ENCODE measurements around the gene POLR2J3. TPM values are rescaled to one million over a fixed set of nuclear protein-coding genes. Genes with fewer than 3 reads are reported as not detected.
"Not testable (repeated sequence)": the region's sequence is repeated elsewhere in the genome, so short reads cannot be mapped to it uniquely, and the experiment has no call there.

Gene POLR2J3
- total and polyA plus RNA-seq, 4 experiments from 2014 or later: 21.0 to 119 (median 76.5) TPM

GRCh38 chr7:102611675-102612325 lies 39.4 kb upstream of the POLR2J3 start:
- H3K4me3 ChIP-seq (ENCODE audit: low read length in 2 of 2); H3K27me3 ChIP-seq (ENCODE audit: insufficient read depth, low read length); H3K27me3 Mint-ChIP-seq; CTCF ChIA-PET (ENCODE audit: partially characterized antibody); H3K36me3 ChIP-seq (ENCODE audit: insufficient read depth, low read length); intact Hi-C loops (cut with micrococcal nuclease); H3K9me3 Mint-ChIP-seq; H3K4me3 Mint-ChIP-seq; H3K27ac ChIP-seq (ENCODE audit: low read depth, low read length); DNase-seq; H3K4me1 Mint-ChIP-seq; H3K9me3 ChIP-seq (ENCODE audit: control insufficient read depth in 1 of 2, low read length in 2 of 2); POLR2A ChIA-PET (ENCODE audit: partially characterized antibody); H3K36me3 Mint-ChIP-seq; H3K4me1 ChIP-seq (ENCODE audit: insufficient read depth, low read length): not testable (repeated sequence)
- peak overlapping the region in 1 of 7 donors; percentile 47 for H3K27ac Mint-ChIP-seq

GRCh38 chr7:102611013-102611674 lies 38.8 kb upstream of the POLR2J3 start:
- DNase-seq; H3K27ac ChIP-seq (ENCODE audit: low read depth, low read length); CTCF ChIA-PET (ENCODE audit: partially characterized antibody); H3K4me1 Mint-ChIP-seq; H3K27me3 Mint-ChIP-seq; H3K4me3 ChIP-seq (ENCODE audit: low read length in 2 of 2); H3K9me3 ChIP-seq (ENCODE audit: control insufficient read depth in 1 of 2, low read length in 2 of 2); H3K36me3 Mint-ChIP-seq; H3K36me3 ChIP-seq (ENCODE audit: insufficient read depth, low read length); POLR2A ChIA-PET (ENCODE audit: partially characterized antibody); H3K27me3 ChIP-seq (ENCODE audit: insufficient read depth, low read length); H3K4me3 Mint-ChIP-seq; H3K27ac Mint-ChIP-seq; H3K9me3 Mint-ChIP-seq; intact Hi-C loops (cut with micrococcal nuclease); H3K4me1 ChIP-seq (ENCODE audit: insufficient read depth, low read length): not testable (repeated sequence)

- H3K9me3 ChIP-seq (ENCODE audit: control insufficient read depth in 1 of 2, low read length in 2 of 2); H3K4me3 ChIP-seq (ENCODE audit: low read length in 2 of 2); H3K9me3 Mint-ChIP-seq; H3K4me1 Mint-ChIP-seq; intact Hi-C loops (cut with micrococcal nuclease); H3K27me3 ChIP-seq (ENCODE audit: insufficient read depth, low read length); H3K27ac ChIP-seq (ENCODE audit: low read depth, low read length); DNase-seq; H3K4me1 ChIP-seq (ENCODE audit: insufficient read depth, low read length); CTCF ChIA-PET (ENCODE audit: partially characterized antibody); H3K36me3 ChIP-seq (ENCODE audit: insufficient read depth, low read length); H3K36me3 Mint-ChIP-seq; H3K27ac Mint-ChIP-seq; POLR2A ChIA-PET (ENCODE audit: partially characterized antibody); H3K27me3 Mint-ChIP-seq: not testable (repeated sequence)
- H3K4me3 Mint-ChIP-seq: peak overlapping the region in 2 of 8 donors; percentile 32 to 52
These were observed 38.1 kb upstream of the POLR2J3 start for GRCh38 chr7:102610441-102610840.

GRCh38 chr7:102609734-102610133 lies 37.4 kb upstream of the POLR2J3 start:
- intact Hi-C loops (cut with micrococcal nuclease); H3K27ac Mint-ChIP-seq; H3K27me3 ChIP-seq (ENCODE audit: insufficient read depth, low read length); H3K27ac ChIP-seq (ENCODE audit: low read depth, low read length); DNase-seq; CTCF ChIA-PET (ENCODE audit: partially characterized antibody); H3K9me3 Mint-ChIP-seq; H3K36me3 ChIP-seq (ENCODE audit: insufficient read depth, low read length); POLR2A ChIA-PET (ENCODE audit: partially characterized antibody); H3K4me3 ChIP-seq (ENCODE audit: low read length in 2 of 2); H3K27me3 Mint-ChIP-seq; H3K4me1 Mint-ChIP-seq; H3K36me3 Mint-ChIP-seq; H3K4me3 Mint-ChIP-seq; H3K9me3 ChIP-seq (ENCODE audit: control insufficient read depth in 1 of 2, low read length in 2 of 2); H3K4me1 ChIP-seq (ENCODE audit: insufficient read depth, low read length): not testable (repeated sequence)

- not testable (repeated sequence) for H3K27me3 Mint-ChIP-seq
These were observed 34.5 kb upstream of the POLR2J3 start for GRCh38 chr7:102606848-102607247.

GRCh38 chr7:102604431-102605145 lies 32.2 kb upstream of the POLR2J3 start:
- H3K27ac Mint-ChIP-seq; POLR2A ChIA-PET (ENCODE audit: partially characterized antibody); H3K4me3 ChIP-seq (ENCODE audit: low read length in 2 of 2); H3K36me3 Mint-ChIP-seq; H3K27me3 ChIP-seq (ENCODE audit: insufficient read depth, low read length); intact Hi-C loops (cut with micrococcal nuclease); H3K4me1 ChIP-seq (ENCODE audit: insufficient read depth, low read length); H3K9me3 Mint-ChIP-seq; H3K4me3 Mint-ChIP-seq; H3K9me3 ChIP-seq (ENCODE audit: control insufficient read depth in 1 of 2, low read length in 2 of 2); H3K27ac ChIP-seq (ENCODE audit: low read depth, low read length); H3K4me1 Mint-ChIP-seq; H3K27me3 Mint-ChIP-seq; CTCF ChIA-PET (ENCODE audit: partially characterized antibody); DNase-seq; H3K36me3 ChIP-seq (ENCODE audit: insufficient read depth, low read length): not testable (repeated sequence)

More at GRCh38 chr7:102606848-102607247, 34.5 kb upstream of the POLR2J3 start:
- H3K4me3 Mint-ChIP-seq; H3K9me3 ChIP-seq (ENCODE audit: control insufficient read depth in 1 of 2, low read length in 2 of 2); H3K36me3 Mint-ChIP-seq; H3K4me1 ChIP-seq (ENCODE audit: insufficient read depth, low read length); intact Hi-C loops (cut with micrococcal nuclease); H3K4me3 ChIP-seq (ENCODE audit: low read length in 2 of 2); CTCF ChIA-PET (ENCODE audit: partially characterized antibody); H3K27ac Mint-ChIP-seq; DNase-seq; H3K27me3 ChIP-seq (ENCODE audit: insufficient read depth, low read length); H3K4me1 Mint-ChIP-seq; H3K9me3 Mint-ChIP-seq; H3K27ac ChIP-seq (ENCODE audit: low read depth, low read length); POLR2A ChIA-PET (ENCODE audit: partially characterized antibody); H3K36me3 ChIP-seq (ENCODE audit: insufficient read depth, low read length): not testable (repeated sequence)

- H3K9me3 Mint-ChIP-seq; H3K9me3 ChIP-seq (ENCODE audit: control insufficient read depth in 1 of 2, low read length in 2 of 2); H3K4me3 Mint-ChIP-seq; H3K27me3 ChIP-seq (ENCODE audit: insufficient read depth, low read length); H3K4me1 ChIP-seq (ENCODE audit: insufficient read depth, low read length); H3K27ac ChIP-seq (ENCODE audit: low read depth, low read length); H3K27ac Mint-ChIP-seq; H3K27me3 Mint-ChIP-seq; H3K4me1 Mint-ChIP-seq; intact Hi-C loops (cut with micrococcal nuclease); H3K4me3 ChIP-seq (ENCODE audit: low read length in 2 of 2); POLR2A ChIA-PET (ENCODE audit: partially characterized antibody); H3K36me3 ChIP-seq (ENCODE audit: insufficient read depth, low read length); H3K36me3 Mint-ChIP-seq; CTCF ChIA-PET (ENCODE audit: partially characterized antibody); DNase-seq: not testable (repeated sequence)
These were observed 29.9 kb upstream of the POLR2J3 start for GRCh38 chr7:102602317-102602716.
